Esophagus squamous epithelium (tissue), 5 donors: ENCODE results near the gene ZNF79. TPM values are rescaled to one million over a fixed set of nuclear protein-coding genes. Genes with fewer than 3 reads are reported as not detected.

Experiments
- DNase-seq: peaks from one replicate; lab custom pipeline; 2025; lab: John Stamatoyannopoulos, UW
- H3K27ac ChIP-seq, 4 donors: fragments of 200-600 bp; sonication (generic); one replicate each; pipeline ENCODE4 v1.5.1; 2016 to 2019; ENCODE audit warnings: mild to moderate bottlenecking in 1 of 4
- H3K27me3 ChIP-seq, 4 donors: fragments of 200-600 bp; sonication (generic); 1 replicate in 3 of 4; 2 replicates in 1 of 4; pipeline versions ENCODE4 v1.5.1 to v1.6.0; 2017 to 2021; ENCODE audit warnings: antibody characterized with exemption in 1 of 4
- H3K36me3 ChIP-seq, 3 donors: fragments of 200-600 bp; sonication (generic); one replicate each; pipeline ENCODE4 v1.5.1; 2016 to 2019
- H3K4me1 ChIP-seq, 3 donors: fragments of 200-600 bp; sonication (generic); one replicate each; pipeline ENCODE4 v1.5.1; 2017 to 2019
- H3K4me3 ChIP-seq, 4 donors: fragments of 200-600 bp; sonication (generic); 1 replicate in 3 of 4; 2 replicates in 1 of 4; pipeline ENCODE4 v1.5.1; 2016 to 2019; ENCODE audit warnings: mild to moderate bottlenecking in 2 of 4, moderate library complexity in 1 of 4
- H3K9me3 ChIP-seq, 3 donors: fragments of 200-600 bp; sonication (generic); one replicate each; pipeline ENCODE4 v1.5.1; 2016 to 2019
- POLR2A ChIP-seq, 4 donors: fragments of 450-650 bp; IDR thresholded peaks; one replicate each; pipeline ENCODE4 v1.6.1; 2017; ENCODE audit warnings: antibody characterized with exemption in 4 of 4, mild to moderate bottlenecking in 4 of 4, moderate library complexity in 3 of 4
- WGBS, 2 donors: methylation state at CpG; one replicate each; pipeline ENCODE4 v1.1.5; 2018; 5-methylcytosine and 5-hydroxymethylcytosine counted together
- intact Hi-C: fragments of 100-400 bp; cut with DNase I; formaldehyde crosslinking; loops from one replicate; pipeline ENCODE4 v1.15.0; 2022
- total RNA-seq, 4 donors: library from RNA; depleted of rRNA; stranded (reverse); fragments of >200 nt; gene quantifications; one replicate each; pipeline ENCODE4 v1.1.0, GENCODE V29; 2016
- TF ChIP-seq, protein P1 (sequence below), 6 experiments: fragments of 450-650 bp in 4 of 6; fragments of 200-600 bp in 2 of 6; sonication (generic) in 2 of 6; IDR thresholded peaks; one replicate each; pipeline ENCODE4 v1.5.1; 2016 to 2019; ENCODE audit warnings: antibody characterized with exemption in 6 of 6, mild to moderate bottlenecking in 4 of 6, moderate library complexity in 4 of 6
- donor health status: DM: yes; HTN: yes; CAD: no.

Gene ZNF79
- total RNA-seq, 4 donors from 2014 or later: 3.1 to 9.9 (median 4.7) TPM

DNA sequence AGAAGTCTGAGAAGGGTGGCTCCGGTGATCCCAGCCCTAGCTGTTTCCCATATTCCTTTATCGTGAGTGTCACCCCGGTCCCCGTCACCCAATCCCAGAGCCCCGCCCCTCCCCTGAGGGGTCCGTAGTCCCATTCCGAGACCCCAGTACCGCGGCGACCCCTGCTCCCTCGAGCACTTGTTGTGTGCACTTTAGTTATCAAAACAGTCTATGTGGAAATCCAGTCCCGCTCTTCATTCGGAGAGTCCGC, 27.4 kb downstream of the ZNF79 start:
- peak overlapping the region; percentile 88 to 94 (median 91) for H3K4me3 ChIP-seq
- H3K4me1 ChIP-seq: peaks cover 15 to 63% (median 36%) of the 10 kb centered on the region in 3 donors
- no peaks in the 10 kb centered on the region for H3K27me3 ChIP-seq
- no peak for DNase-seq
- 0% methylated on average over 10 of the region's 14 CpGs; no CpG with 5 or more reads in 1 of the 2 donors for WGBS, 2 donors
- intact Hi-C loops: no loop called here
- peak overlapping the region; percentile 93 to 98 (median 96) for H3K27ac ChIP-seq
- H3K36me3 ChIP-seq: peaks cover 20 to 66% (median 27%) of the 10 kb centered on the region in 3 donors
- peaks cover 0 to 4% (median 0%) of the 10 kb centered on the region in 3 donors for H3K9me3 ChIP-seq
- TF ChIP-seq, protein P1, sequence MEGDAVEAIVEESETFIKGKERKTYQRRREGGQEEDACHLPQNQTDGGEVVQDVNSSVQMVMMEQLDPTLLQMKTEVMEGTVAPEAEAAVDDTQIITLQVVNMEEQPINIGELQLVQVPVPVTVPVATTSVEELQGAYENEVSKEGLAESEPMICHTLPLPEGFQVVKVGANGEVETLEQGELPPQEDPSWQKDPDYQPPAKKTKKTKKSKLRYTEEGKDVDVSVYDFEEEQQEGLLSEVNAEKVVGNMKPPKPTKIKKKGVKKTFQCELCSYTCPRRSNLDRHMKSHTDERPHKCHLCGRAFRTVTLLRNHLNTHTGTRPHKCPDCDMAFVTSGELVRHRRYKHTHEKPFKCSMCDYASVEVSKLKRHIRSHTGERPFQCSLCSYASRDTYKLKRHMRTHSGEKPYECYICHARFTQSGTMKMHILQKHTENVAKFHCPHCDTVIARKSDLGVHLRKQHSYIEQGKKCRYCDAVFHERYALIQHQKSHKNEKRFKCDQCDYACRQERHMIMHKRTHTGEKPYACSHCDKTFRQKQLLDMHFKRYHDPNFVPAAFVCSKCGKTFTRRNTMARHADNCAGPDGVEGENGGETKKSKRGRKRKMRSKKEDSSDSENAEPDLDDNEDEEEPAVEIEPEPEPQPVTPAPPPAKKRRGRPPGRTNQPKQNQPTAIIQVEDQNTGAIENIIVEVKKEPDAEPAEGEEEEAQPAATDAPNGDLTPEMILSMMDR (IDR thresholded peaks at IDR 0.05): no peak
- no peak for TF ChIP-seq POLR2A (IDR thresholded peaks at IDR 0.05)

DNA sequence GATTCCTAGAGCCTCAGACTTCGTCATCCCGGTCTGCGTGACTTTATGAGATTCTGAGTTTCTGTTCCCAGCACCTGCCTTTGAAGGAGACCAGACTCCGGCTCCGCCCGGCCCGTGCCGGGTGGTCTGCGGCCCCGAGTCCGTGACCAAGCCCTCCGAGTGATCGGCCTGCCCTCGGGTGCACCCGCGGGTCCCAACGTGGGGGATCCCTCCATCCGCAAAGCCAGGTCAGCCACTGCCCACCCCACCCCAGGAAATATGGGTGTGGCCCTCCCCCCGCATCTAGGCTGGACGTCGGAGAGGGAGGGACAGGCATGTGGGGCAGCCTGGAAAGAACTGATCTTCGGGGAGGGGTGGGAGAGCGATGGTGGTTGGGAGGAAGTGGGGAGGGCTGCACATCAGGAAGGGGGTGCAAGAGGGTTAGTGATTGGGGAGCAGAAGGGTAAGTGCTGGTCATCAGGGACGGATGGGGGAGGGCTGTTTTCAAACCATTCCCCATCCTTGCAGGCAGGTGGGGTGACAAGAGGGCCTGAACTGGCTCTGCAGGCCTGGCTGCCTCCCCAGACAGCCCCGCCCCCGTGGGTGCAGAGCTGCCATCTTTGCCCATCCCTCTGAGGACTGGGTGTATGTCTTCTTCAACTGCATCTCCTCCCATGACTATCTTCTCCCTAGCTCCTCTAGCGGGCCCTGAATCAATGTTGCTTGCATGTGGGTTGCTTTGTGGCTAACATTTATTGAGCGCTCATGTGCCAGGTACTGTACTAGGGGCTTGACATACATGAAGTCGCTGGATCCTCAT, 27.9 kb downstream of the ZNF79 start:
- TF ChIP-seq, protein P1 (IDR thresholded peaks at IDR 0.05): no peak
- TF ChIP-seq POLR2A (IDR thresholded peaks at IDR 0.05): no peak
- 5 to 31% methylated on average over 7 to 14 of the region's 29 CpGs for WGBS, 2 donors
- peak overlapping the region; percentile 93 to 98 (median 96) for H3K27ac ChIP-seq
- DNase-seq: no peak
- H3K4me1 ChIP-seq: peaks cover 15 to 58% (median 36%) of the 10 kb centered on the region in 3 donors
- peaks cover 15 to 66% (median 27%) of the 10 kb centered on the region in 3 donors for H3K36me3 ChIP-seq
- intact Hi-C loops: no loop called here
- H3K4me3 ChIP-seq: peak overlapping the region; percentile 88 to 94 (median 91)
- no peaks in the 10 kb centered on the region for H3K27me3 ChIP-seq
- H3K9me3 ChIP-seq: peaks cover 0 to 4% (median 0%) of the 10 kb centered on the region in 3 donors

DNA sequence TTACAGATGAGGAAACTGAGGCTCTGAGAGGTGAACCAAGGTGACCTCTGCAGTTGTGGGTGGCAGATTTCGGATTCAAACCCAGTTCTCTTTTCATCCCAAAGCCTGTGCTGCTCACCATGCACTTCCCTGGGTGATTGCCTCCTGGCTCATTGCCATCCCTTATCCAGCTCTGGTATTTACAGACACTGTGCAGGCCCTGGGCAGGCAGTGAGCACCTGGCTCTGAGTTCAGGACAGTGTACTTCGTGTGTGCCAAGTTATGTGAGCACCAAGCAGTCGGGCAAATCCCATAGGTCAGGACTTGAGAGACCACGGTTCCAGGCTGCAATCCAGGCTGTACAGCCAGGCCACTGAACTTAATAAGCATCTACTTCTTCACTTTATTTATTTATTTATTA, 28.5 kb downstream of the ZNF79 start:
- peaks cover 10 to 66% (median 28%) of the 10 kb centered on the region in 3 donors for H3K36me3 ChIP-seq
- no peaks in the 10 kb centered on the region for H3K27me3 ChIP-seq
- H3K4me3 ChIP-seq: peak overlapping the region in 3 of 4 donors; percentile 88 to 94 (median 91)
- H3K27ac ChIP-seq: peak overlapping the region in 2 of 4 donors; percentile 96 to 98
- TF ChIP-seq, protein P1 (IDR thresholded peaks at IDR 0.05): no peak
- no peak for TF ChIP-seq POLR2A (IDR thresholded peaks at IDR 0.05)
- 36 to 57% methylated on average over 3 to 4 of the region's 4 CpGs for WGBS, 2 donors
- DNase-seq: no peak
- H3K9me3 ChIP-seq: peaks cover 0 to 4% (median 0%) of the 10 kb centered on the region in 3 donors
- intact Hi-C loops: no loop called here
- H3K4me1 ChIP-seq: peaks cover 15 to 52% (median 36%) of the 10 kb centered on the region in 3 donors

DNA sequence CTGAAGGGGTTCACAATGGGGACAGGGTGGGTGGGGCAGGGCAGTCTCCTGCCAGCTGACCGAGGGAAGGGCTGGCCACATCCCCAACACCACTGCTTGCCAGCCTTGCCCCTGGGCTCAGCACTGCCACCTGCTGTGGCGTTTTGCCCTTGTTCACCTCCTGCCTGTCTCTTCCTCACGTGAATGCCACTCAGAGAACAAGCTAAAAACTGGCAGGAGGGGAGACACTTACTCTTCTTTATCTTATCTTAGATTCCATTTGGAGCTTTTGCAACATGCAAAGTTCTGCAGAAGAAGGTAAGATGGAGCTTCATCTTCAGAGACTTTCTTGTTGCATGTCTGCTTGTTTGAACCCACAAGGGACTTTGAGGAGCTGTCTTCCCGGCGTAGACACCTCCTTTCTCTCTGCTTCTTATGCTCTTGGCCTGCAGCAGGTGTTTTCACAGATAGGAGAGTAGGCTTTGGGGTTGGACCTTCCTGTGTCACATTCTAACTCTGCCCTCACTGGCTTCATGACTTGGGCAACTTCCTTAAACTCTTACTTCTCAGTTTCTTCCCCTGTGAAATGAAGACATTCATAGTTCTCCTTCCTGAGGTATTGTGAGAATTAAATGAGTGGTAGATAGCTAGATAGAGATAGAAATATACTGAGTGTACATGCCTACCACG, 31.3 kb downstream of the ZNF79 start:
- 50 to 58% methylated on average over 6 of the region's 6 CpGs for WGBS, 2 donors
- Histone ChIP-seq H3K9me3 (peaks cover 0 to 4% (median 0%) of the 10 kb centered on the region in 3 donors), H3K27ac (no peak overlapping the region), H3K36me3 (peaks cover 0 to 67% (median 26%) of the 10 kb centered on the region in 3 donors), H3K4me1 (peaks cover 10 to 24% (median 15%) of the 10 kb centered on the region in 3 donors), H3K27me3 (no peaks in the 10 kb centered on the region), H3K4me3 (no peak overlapping the region)
- intact Hi-C loops: no loop called here
- TF ChIP-seq, protein P1 (IDR thresholded peaks at IDR 0.05): peak in 4 of 6 experiments; percentile 20 to 55 (median 28)
- no peak for TF ChIP-seq POLR2A (IDR thresholded peaks at IDR 0.05)
- DNase-seq: no peak
